Neural cell (in vitro differentiated cells): ENCODE data around the gene TRIM4. TPM values are rescaled to one million over a fixed set of nuclear protein-coding genes. Genes with fewer than 3 reads are reported as not detected.

ENCODE experiments used
- H2AFZ ChIP-seq: fragments of 200-600, 300-800 bp; sonication (generic), shearing (Covaris generic); 2 replicates; pipeline ENCODE4 v1.6.0; 2014; ENCODE audit warnings: low read depth, mild to moderate bottlenecking, antibody characterized with exemption, low read length, moderate library complexity
- H3F3A ChIP-seq: fragments of 200-600 bp; shearing (Covaris generic); 2 replicates; pipeline ENCODE4 v1.6.1; 2016; ENCODE audit warnings: mild to moderate bottlenecking, moderate library complexity, mixed read lengths, antibody characterized with exemption, low read length; ENCODE audit not compliant: insufficient read depth, poor library complexity, severe bottlenecking
- H3K27ac ChIP-seq: fragments of 200-600, 300-800 bp; sonication (generic), shearing (Covaris generic); 2 replicates; pipeline ENCODE4 v1.5.1; 2014; ENCODE audit warnings: mild to moderate bottlenecking, low read length, moderate library complexity
- H3K27me3 ChIP-seq: fragments of 300-800, 200-600 bp; sonication (generic), shearing (Covaris generic); 2 replicates; pipeline ENCODE4 v1.6.0; 2014; ENCODE audit warnings: mild to moderate bottlenecking, low read depth, low read length, moderate library complexity; ENCODE audit not compliant: insufficient read depth
- H3K36me3 ChIP-seq: fragments of 300-800, 200-600 bp; sonication (generic), shearing (Covaris generic); 2 replicates; pipeline ENCODE4 v1.5.1; 2014; ENCODE audit warnings: mild to moderate bottlenecking, antibody characterized with exemption, low read length, moderate library complexity; ENCODE audit not compliant: insufficient read depth
- H3K4me2 ChIP-seq: fragments of 300-800, 200-600 bp; sonication (generic), shearing (Covaris generic); 2 replicates; pipeline ENCODE4 v1.6.0; 2014; ENCODE audit warnings: mild to moderate bottlenecking, low read length
- H3K4me3 ChIP-seq: fragments of 300-800, 200-600 bp; sonication (generic), shearing (Covaris generic); 2 replicates; pipeline ENCODE4 v1.5.1; 2014; ENCODE audit warnings: mild to moderate bottlenecking, low read length, moderate library complexity
- H3K79me2 ChIP-seq: fragments of 200-600 bp; shearing (Covaris generic); replicated peaks from 2 replicates; pipeline ENCODE4 v1.6.0; 2014; ENCODE audit warnings: mild to moderate bottlenecking, low read length, moderate library complexity; ENCODE audit not compliant: insufficient read depth
- H3K9ac ChIP-seq: fragments of 300-800, 200-600 bp; sonication (generic), shearing (Covaris generic); 2 replicates; pipeline ENCODE4 v1.6.1; 2016; ENCODE audit warnings: mild to moderate bottlenecking, low read length, mixed read lengths
- H3K9me2 ChIP-seq: fragments of 200-600 bp; shearing (Covaris generic); 2 replicates; pipeline ENCODE4 v1.6.1; 2016; ENCODE audit warnings: mild to moderate bottlenecking, low read length, mixed read lengths; ENCODE audit not compliant: insufficient read depth
- H3K9me3 ChIP-seq: fragments of 200-600, 300-800 bp; sonication (generic), shearing (Covaris generic); 2 replicates; pipeline ENCODE4 v1.6.1; 2016; ENCODE audit warnings: mild to moderate bottlenecking, mixed run types, low read length, moderate library complexity, mixed read lengths
- H4K20me1 ChIP-seq: fragments of 200-600 bp; shearing (Covaris generic); 2 replicates; pipeline ENCODE4 v1.6.1; 2016; ENCODE audit warnings: mild to moderate bottlenecking, mixed run types; ENCODE audit not compliant: insufficient read depth
- EP300 ChIP-seq: fragments of 450-650 bp; conservative IDR thresholded peaks from 2 replicates; pipeline ENCODE4 v1.6.1; 2014; ENCODE audit warnings: antibody characterized with exemption, mild to moderate bottlenecking, moderate library complexity; ENCODE audit not compliant: poor library complexity, severe bottlenecking
- EZH2 ChIP-seq: fragments of 200-600, 300-800 bp; shearing (Covaris generic), sonication (generic); IDR thresholded peaks from 2 replicates; pipeline ENCODE4 v1.6.1; 2014; ENCODE audit warnings: antibody characterized with exemption, low read length, borderline replicate concordance, mild to moderate bottlenecking; ENCODE audit not compliant: insufficient read depth, poor library complexity, severe bottlenecking
- MXI1 ChIP-seq: fragments of 450-650 bp; conservative IDR thresholded peaks from 2 replicates; pipeline ENCODE4 v1.6.1; 2014; ENCODE audit warnings: antibody characterized with exemption, mild to moderate bottlenecking; ENCODE audit not compliant: poor library complexity, severe bottlenecking
- POLR2AphosphoS5 ChIP-seq: IDR thresholded peaks from 2 replicates; pipeline ENCODE4 v1.6.1; 2012
- RAD21 ChIP-seq: fragments of 450-650 bp; conservative IDR thresholded peaks from 2 replicates; pipeline ENCODE4 v1.6.1; 2014; ENCODE audit warnings: antibody characterized with exemption, mild to moderate bottlenecking, moderate library complexity
- SMC3 ChIP-seq: fragments of 450-650 bp; conservative IDR thresholded peaks from 2 replicates; pipeline ENCODE4 v1.6.1; 2014; ENCODE audit warnings: antibody characterized with exemption, mild to moderate bottlenecking, moderate library complexity; ENCODE audit not compliant: poor library complexity
- TAF1 ChIP-seq: IDR thresholded peaks from 2 replicates; pipeline ENCODE4 v1.6.1; 2012; ENCODE audit warnings: low read depth
- polyA plus RNA-seq: library from polyadenylated mRNA; depleted of rRNA; stranded (reverse); fragments of >200 nt; gene quantifications from 2 replicates; pipeline ENCODE4 v1.2.3, GENCODE V29; 2014
- TF ChIP-seq, protein P1 (sequence below): IDR thresholded peaks from 2 replicates; pipeline ENCODE4 v1.6.1; 2012; ENCODE audit warnings: borderline replicate concordance
- TF ChIP-seq, protein P2 (sequence below): fragments of 450-650 bp; IDR thresholded peaks from 2 replicates; pipeline ENCODE4 v1.5.1; 2014; ENCODE audit warnings: antibody characterized with exemption, mild to moderate bottlenecking, moderate library complexity; ENCODE audit not compliant: poor library complexity, severe bottlenecking

The TRIM4 gene
- polyA plus RNA-seq, 1 donor from 2014 or later = not detected

DNA sequence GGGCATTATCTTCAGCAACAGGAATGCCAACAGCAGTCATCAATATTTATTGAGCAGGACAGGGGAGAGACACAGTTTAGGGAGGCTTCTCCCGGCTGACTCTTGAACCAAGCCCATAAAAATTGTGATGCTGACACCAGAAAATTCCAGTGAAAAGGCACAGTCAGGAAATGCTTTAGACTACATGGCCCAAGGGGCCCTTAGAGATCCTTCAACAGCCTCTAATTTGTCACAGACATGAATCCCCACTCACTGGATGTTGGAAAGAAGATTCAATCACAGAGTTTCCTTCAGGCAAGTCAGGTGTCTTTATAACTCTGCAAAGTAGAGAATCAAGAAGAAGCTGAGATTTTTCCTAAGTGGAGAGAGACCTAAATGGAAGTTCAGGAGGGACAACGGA, 8.9 kb upstream of the TRIM4 start:
- Histone ChIP-seq H3K27me3 (no peaks in the 10 kb centered on the region), H3K4me2 (no peak overlapping the region), H3K9me2 (no peaks in the 10 kb centered on the region), H3K27ac (no peak overlapping the region), H3K4me3 (no peak overlapping the region), H3K36me3 (no peaks in the 10 kb centered on the region), H2AFZ (no peak overlapping the region), H3K9ac (no peak overlapping the region), H3K79me2 (no peaks in the 10 kb centered on the region), H4K20me1 (no peaks in the 10 kb centered on the region), H3K9me3 (no peaks in the 10 kb centered on the region), H3F3A (no peaks in the 10 kb centered on the region)
- TF ChIP-seq EP300 (no peak), EZH2 (no peak), TAF1 (no peak), MXI1 (no peak), RAD21 (no peak), POLR2AphosphoS5 (no peak), SMC3 (no peak)
- TF ChIP-seq, protein P1, sequence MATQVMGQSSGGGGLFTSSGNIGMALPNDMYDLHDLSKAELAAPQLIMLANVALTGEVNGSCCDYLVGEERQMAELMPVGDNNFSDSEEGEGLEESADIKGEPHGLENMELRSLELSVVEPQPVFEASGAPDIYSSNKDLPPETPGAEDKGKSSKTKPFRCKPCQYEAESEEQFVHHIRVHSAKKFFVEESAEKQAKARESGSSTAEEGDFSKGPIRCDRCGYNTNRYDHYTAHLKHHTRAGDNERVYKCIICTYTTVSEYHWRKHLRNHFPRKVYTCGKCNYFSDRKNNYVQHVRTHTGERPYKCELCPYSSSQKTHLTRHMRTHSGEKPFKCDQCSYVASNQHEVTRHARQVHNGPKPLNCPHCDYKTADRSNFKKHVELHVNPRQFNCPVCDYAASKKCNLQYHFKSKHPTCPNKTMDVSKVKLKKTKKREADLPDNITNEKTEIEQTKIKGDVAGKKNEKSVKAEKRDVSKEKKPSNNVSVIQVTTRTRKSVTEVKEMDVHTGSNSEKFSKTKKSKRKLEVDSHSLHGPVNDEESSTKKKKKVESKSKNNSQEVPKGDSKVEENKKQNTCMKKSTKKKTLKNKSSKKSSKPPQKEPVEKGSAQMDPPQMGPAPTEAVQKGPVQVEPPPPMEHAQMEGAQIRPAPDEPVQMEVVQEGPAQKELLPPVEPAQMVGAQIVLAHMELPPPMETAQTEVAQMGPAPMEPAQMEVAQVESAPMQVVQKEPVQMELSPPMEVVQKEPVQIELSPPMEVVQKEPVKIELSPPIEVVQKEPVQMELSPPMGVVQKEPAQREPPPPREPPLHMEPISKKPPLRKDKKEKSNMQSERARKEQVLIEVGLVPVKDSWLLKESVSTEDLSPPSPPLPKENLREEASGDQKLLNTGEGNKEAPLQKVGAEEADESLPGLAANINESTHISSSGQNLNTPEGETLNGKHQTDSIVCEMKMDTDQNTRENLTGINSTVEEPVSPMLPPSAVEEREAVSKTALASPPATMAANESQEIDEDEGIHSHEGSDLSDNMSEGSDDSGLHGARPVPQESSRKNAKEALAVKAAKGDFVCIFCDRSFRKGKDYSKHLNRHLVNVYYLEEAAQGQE = no peak
- TF ChIP-seq, protein P2, sequence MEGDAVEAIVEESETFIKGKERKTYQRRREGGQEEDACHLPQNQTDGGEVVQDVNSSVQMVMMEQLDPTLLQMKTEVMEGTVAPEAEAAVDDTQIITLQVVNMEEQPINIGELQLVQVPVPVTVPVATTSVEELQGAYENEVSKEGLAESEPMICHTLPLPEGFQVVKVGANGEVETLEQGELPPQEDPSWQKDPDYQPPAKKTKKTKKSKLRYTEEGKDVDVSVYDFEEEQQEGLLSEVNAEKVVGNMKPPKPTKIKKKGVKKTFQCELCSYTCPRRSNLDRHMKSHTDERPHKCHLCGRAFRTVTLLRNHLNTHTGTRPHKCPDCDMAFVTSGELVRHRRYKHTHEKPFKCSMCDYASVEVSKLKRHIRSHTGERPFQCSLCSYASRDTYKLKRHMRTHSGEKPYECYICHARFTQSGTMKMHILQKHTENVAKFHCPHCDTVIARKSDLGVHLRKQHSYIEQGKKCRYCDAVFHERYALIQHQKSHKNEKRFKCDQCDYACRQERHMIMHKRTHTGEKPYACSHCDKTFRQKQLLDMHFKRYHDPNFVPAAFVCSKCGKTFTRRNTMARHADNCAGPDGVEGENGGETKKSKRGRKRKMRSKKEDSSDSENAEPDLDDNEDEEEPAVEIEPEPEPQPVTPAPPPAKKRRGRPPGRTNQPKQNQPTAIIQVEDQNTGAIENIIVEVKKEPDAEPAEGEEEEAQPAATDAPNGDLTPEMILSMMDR = no peak

DNA sequence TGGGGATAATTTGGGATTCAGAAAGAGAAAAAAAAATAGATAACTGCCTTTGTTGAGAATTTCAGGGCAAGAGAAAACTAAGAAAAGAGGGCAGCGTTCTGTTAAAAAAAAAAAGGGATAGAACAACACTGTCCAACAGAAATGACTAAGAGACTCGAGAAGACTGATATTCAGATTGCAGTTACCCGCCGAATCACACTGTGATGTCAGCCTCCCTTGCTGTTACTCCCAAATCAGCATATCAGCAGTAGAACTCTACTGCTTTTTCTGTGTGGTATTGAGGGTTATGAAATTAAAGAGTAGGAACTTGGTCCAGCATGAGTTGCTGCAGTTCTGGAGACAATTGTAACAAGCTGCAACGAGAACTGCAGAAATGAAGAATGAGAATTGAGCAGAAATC, 8.2 kb upstream of the TRIM4 start:
- no peak overlapping the region for H3K4me3 ChIP-seq
- H2AFZ ChIP-seq = no peak overlapping the region
- H3K27me3 ChIP-seq = no peaks in the 10 kb centered on the region
- H3K4me2 ChIP-seq = no peak overlapping the region
- no peak overlapping the region for H3K9ac ChIP-seq
- H3K36me3 ChIP-seq = no peaks in the 10 kb centered on the region
- H3K79me2 ChIP-seq = no peaks in the 10 kb centered on the region
- H3F3A ChIP-seq = no peaks in the 10 kb centered on the region
- no peaks in the 10 kb centered on the region for H4K20me1 ChIP-seq
- no peak for TF ChIP-seq MXI1
- no peak for TF ChIP-seq EP300
- TF ChIP-seq, protein P1 = no peak
- TF ChIP-seq, protein P2 = no peak
- no peaks in the 10 kb centered on the region for H3K9me2 ChIP-seq
- H3K27ac ChIP-seq = no peak overlapping the region
- H3K9me3 ChIP-seq = no peaks in the 10 kb centered on the region
